Measurements from ENCODE around the gene IRF4.

Gene IRF4

DNA sequence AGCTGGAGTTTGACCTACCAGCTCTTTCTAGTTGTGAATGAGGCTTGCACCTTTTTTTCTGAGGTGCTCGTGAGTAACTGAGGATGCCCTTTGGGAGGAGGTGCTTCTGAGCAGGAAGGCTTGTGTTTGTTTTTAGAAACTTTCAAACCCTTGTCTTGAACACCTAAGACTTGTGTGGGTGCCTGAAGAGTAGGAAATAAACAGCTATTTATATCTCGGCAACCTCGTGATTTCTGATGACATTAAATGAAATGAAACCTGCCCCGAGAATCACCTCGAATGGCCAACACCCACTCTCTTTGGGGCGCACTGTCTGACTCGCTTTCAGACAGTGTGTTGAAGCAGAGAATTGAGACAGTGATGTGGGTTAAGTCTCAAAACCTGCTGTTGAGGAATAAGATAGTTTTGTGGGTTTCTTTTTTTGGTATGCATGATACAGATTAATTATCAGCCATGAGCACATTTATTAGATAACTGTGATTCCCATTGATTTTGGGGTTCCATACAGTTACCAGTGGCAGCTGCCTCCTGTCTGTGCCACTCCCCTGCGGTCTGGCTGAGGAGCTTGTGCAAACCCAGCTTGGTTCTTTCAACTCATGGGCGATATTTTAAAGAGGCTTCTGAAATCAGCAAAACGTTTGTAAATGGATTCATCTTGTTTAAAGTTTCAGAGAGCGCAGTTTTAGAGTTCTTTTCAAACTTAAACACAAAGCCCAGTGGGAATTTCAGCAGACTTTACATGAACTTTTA, 8.4 kb downstream of the IRF4 start:
- H3K4me2 ChIP-seq (ENCODE audit: insufficient read depth, low read length, poor library complexity, severe bottlenecking) = no peak overlapping the region
- H2AFZ ChIP-seq (ENCODE audit: low read length) = no peak overlapping the region
- no peak overlapping the region for H3K23ac ChIP-seq (ENCODE audit: low read depth, low read length, poor library complexity)
- no peak overlapping the region for H2BK12ac ChIP-seq (ENCODE audit: low read length)
- no peak overlapping the region for H3K9ac ChIP-seq (ENCODE audit: low read depth, low read length, poor library complexity)
- H3K27me3 ChIP-seq (ENCODE audit: control insufficient read depth in 3 of 3, insufficient read depth in 3 of 3, low read depth in 1 of 3, low read length in 3 of 3) = peaks cover 0 to 51% (median 2%) of the 10 kb centered on the region in 3 experiments
- no peak overlapping the region for H3K18ac ChIP-seq (ENCODE audit: low read length)
- H3K36me3 ChIP-seq (replicated peaks in 1 of 2; ENCODE audit: control insufficient read depth in 2 of 2, insufficient read depth in 2 of 2, low read length in 2 of 2) = no peaks in the 10 kb centered on the region
- no peak overlapping the region for H2BK15ac ChIP-seq (ENCODE audit: low read length)
- no peak overlapping the region for H4K8ac ChIP-seq (ENCODE audit: low read depth, low read length)
- no peaks in the 10 kb centered on the region for H3K79me1 ChIP-seq (ENCODE audit: low read depth, low read length)
- H3K4ac ChIP-seq (ENCODE audit: low read length) = no peak overlapping the region
- H4K91ac ChIP-seq (ENCODE audit: low read depth, low read length, poor library complexity) = no peak overlapping the region
- H2BK120ac ChIP-seq (ENCODE audit: low read depth, low read length) = no peak overlapping the region
- no peak overlapping the region for H3K4me3 ChIP-seq (ENCODE audit: low read length in 2 of 2)
- no CpG with 5 or more reads among the region's 11 CpGs for WGBS, 2 donors (ENCODE audit: extremely low coverage in 2 of 2, insufficient read length in 2 of 2, insufficient replicate concordance in 1 of 2)
- no peak for DNase-seq (ENCODE audit: low spot score)
- no peak overlapping the region for H3K27ac ChIP-seq (replicated peaks; ENCODE audit: low read length)
- H3K4me1 ChIP-seq (ENCODE audit: control insufficient read depth in 2 of 2, insufficient read depth in 1 of 2, low read depth in 1 of 2, low read length in 2 of 2) = no peaks in the 10 kb centered on the region
- H2AK5ac ChIP-seq (ENCODE audit: low read depth, low read length) = no peak overlapping the region
- H3K14ac ChIP-seq (ENCODE audit: low read length) = no peak overlapping the region
- H3K9me3 ChIP-seq (replicated peaks in 1 of 2; ENCODE audit: control insufficient read depth in 2 of 2, insufficient read depth in 1 of 2, low read depth in 1 of 2, low read length in 2 of 2) = peaks cover 3 to 10% of the 10 kb centered on the region in 2 donors
- no peak overlapping the region for H2BK5ac ChIP-seq (ENCODE audit: low read length)

DNA sequence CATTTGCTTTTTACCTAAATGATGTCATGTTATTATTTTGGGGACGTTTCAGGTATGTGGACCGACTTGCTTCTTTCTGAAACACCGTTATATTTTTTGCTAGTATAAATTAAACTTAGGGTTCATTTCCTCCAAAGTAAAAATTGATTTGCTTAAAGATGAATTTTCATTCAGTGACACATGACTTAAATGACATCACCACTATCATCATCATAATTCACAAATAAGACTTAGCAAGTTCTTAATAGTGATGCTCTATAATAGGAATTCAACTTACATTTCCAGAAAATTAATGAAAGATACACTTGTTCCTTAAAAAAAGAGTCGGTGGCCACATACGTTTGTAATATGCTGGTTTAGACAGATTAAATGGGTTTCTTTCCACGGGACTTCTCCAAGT, 9.3 kb downstream of the IRF4 start:
- no peak overlapping the region for H3K9ac ChIP-seq (ENCODE audit: low read depth, low read length, poor library complexity)
- peaks cover 3 to 10% of the 10 kb centered on the region in 2 donors for H3K9me3 ChIP-seq (replicated peaks in 1 of 2; ENCODE audit: control insufficient read depth in 2 of 2, insufficient read depth in 1 of 2, low read depth in 1 of 2, low read length in 2 of 2)
- H2AK5ac ChIP-seq (ENCODE audit: low read depth, low read length) = no peak overlapping the region
- H3K4ac ChIP-seq (ENCODE audit: low read length) = no peak overlapping the region
- no peak overlapping the region for H3K4me2 ChIP-seq (ENCODE audit: insufficient read depth, low read length, poor library complexity, severe bottlenecking)
- DNase-seq (ENCODE audit: low spot score) = no peak
- H4K8ac ChIP-seq (ENCODE audit: low read depth, low read length) = no peak overlapping the region
- H4K91ac ChIP-seq (ENCODE audit: low read depth, low read length, poor library complexity) = no peak overlapping the region
- no peak overlapping the region for H2BK15ac ChIP-seq (ENCODE audit: low read length)
- H3K36me3 ChIP-seq (replicated peaks in 1 of 2; ENCODE audit: control insufficient read depth in 2 of 2, insufficient read depth in 2 of 2, low read length in 2 of 2) = no peaks in the 10 kb centered on the region
- H3K23ac ChIP-seq (ENCODE audit: low read depth, low read length, poor library complexity) = no peak overlapping the region
- no peak overlapping the region for H2BK12ac ChIP-seq (ENCODE audit: low read length)
- no peak overlapping the region for H2AFZ ChIP-seq (ENCODE audit: low read length)
- no peak overlapping the region for H3K18ac ChIP-seq (ENCODE audit: low read length)
- no CpG with 5 or more reads among the region's 6 CpGs for WGBS, 2 donors (ENCODE audit: extremely low coverage in 2 of 2, insufficient read length in 2 of 2, insufficient replicate concordance in 1 of 2)
- no peaks in the 10 kb centered on the region for H3K4me1 ChIP-seq (ENCODE audit: control insufficient read depth in 2 of 2, insufficient read depth in 1 of 2, low read depth in 1 of 2, low read length in 2 of 2)
- H3K27ac ChIP-seq (replicated peaks; ENCODE audit: low read length) = no peak overlapping the region
- no peak overlapping the region for H3K4me3 ChIP-seq (ENCODE audit: low read length in 2 of 2)
- H2BK5ac ChIP-seq (ENCODE audit: low read length) = no peak overlapping the region
- peaks cover 0 to 43% (median 0%) of the 10 kb centered on the region in 3 experiments for H3K27me3 ChIP-seq (ENCODE audit: control insufficient read depth in 3 of 3, insufficient read depth in 3 of 3, low read depth in 1 of 3, low read length in 3 of 3)
- H2BK120ac ChIP-seq (ENCODE audit: low read depth, low read length) = no peak overlapping the region
- no peak overlapping the region for H3K14ac ChIP-seq (ENCODE audit: low read length)
- no peaks in the 10 kb centered on the region for H3K79me1 ChIP-seq (ENCODE audit: low read depth, low read length)

DNA sequence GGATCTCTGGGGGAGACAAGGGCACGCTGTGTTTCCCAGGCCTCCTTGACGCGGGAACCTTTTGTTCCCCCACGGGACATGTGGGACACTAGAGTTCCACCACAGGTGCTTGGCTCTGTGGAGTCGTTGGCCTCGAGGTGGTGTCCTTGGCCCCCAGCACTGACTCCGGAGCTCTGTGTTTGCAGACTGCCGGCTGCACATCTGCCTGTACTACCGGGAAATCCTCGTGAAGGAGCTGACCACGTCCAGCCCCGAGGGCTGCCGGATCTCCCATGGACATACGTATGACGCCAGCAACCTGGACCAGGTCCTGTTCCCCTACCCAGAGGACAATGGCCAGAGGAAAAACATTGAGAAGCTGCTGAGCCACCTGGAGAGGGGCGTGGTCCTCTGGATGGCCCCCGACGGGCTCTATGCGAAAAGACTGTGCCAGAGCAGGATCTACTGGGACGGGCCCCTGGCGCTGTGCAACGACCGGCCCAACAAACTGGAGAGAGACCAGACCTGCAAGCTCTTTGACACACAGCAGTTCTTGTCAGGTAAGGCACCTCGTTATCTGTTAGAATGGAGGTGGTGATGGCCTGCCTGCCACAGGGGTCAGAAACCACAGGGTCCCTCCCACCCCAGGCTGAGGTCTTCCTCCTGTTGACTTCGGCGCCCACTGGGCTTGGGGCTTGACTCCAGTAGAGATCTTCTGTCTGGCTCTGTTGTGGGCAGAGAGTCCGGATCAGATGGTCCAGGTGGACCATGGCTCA, 9.9 kb downstream of the IRF4 start:
- Histone ChIP-seq H3K79me1 (ENCODE audit: low read depth, low read length) (no peaks in the 10 kb centered on the region), H3K23ac (ENCODE audit: low read depth, low read length, poor library complexity) (no peak overlapping the region), H3K18ac (ENCODE audit: low read length) (peak overlapping the region; percentile 3), H3K9ac (ENCODE audit: low read depth, low read length, poor library complexity) (no peak overlapping the region), H3K4ac (ENCODE audit: low read length) (no peak overlapping the region), H2AK5ac (ENCODE audit: low read depth, low read length) (peak overlapping the region; percentile 27), H4K91ac (ENCODE audit: low read depth, low read length, poor library complexity) (no peak overlapping the region), H4K8ac (ENCODE audit: low read depth, low read length) (no peak overlapping the region), H3K4me2 (ENCODE audit: insufficient read depth, low read length, poor library complexity, severe bottlenecking) (no peak overlapping the region), H2BK5ac (ENCODE audit: low read length) (no peak overlapping the region), H2BK12ac (ENCODE audit: low read length) (no peak overlapping the region), H3K4me1 (ENCODE audit: control insufficient read depth in 2 of 2, insufficient read depth in 1 of 2, low read depth in 1 of 2, low read length in 2 of 2) (no peaks in the 10 kb centered on the region), H3K36me3 (replicated peaks in 1 of 2; ENCODE audit: control insufficient read depth in 2 of 2, insufficient read depth in 2 of 2, low read length in 2 of 2) (no peaks in the 10 kb centered on the region), H3K4me3 (ENCODE audit: low read length in 2 of 2) (peak overlapping the region in 1 of 2 donors; percentile 41), H3K9me3 (replicated peaks in 1 of 2; ENCODE audit: control insufficient read depth in 2 of 2, insufficient read depth in 1 of 2, low read depth in 1 of 2, low read length in 2 of 2) (peaks cover 3 to 10% of the 10 kb centered on the region in 2 donors), H2BK15ac (ENCODE audit: low read length) (no peak overlapping the region), H3K27ac (replicated peaks; ENCODE audit: low read length) (no peak overlapping the region), H3K27me3 (ENCODE audit: control insufficient read depth in 3 of 3, insufficient read depth in 3 of 3, low read depth in 1 of 3, low read length in 3 of 3) (peaks cover 0 to 37% (median 0%) of the 10 kb centered on the region in 3 experiments), H2AFZ (ENCODE audit: low read length) (no peak overlapping the region), H3K14ac (ENCODE audit: low read length) (no peak overlapping the region), H2BK120ac (ENCODE audit: low read depth, low read length) (no peak overlapping the region)
- whole genome bisulfite sequencing, 2 donors (ENCODE audit: extremely low coverage in 2 of 2, insufficient read length in 2 of 2, insufficient replicate concordance in 1 of 2) = no CpG with 5 or more reads among the region's 27 CpGs
- DNase-seq (ENCODE audit: low spot score) = no peak

DNA sequence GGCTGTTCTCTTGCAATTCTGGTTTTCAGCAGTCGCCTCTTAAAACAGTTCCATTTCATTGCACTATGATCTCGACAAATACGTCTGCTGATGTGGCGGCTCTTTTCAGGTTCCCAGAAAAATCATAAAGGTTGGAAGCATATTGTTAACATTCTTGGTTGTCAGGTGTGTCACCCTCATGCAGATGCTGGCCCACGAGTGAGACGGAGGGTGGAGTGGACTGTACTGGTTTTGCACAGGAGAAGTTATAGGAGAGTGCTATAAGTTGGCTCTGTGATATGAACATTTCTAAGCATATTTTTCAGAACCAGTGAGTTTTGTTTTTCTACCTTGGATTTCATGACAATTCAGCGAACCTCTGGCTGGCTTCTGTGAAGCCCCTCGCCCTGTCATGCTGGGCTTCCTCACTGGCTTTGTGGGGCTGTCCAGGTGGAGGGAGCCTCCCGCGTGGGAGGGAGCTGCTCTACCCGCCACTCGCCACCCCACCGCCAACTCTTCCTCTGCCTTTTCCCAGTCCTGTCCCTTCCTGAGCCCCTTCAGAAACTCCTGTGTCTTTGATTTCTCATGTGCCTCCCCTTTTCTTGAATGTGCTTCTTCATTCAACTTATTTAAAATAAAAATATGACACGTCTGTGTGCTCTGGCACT, 10.6 kb downstream of the IRF4 start:
- Histone ChIP-seq H3K4me2 (ENCODE audit: insufficient read depth, low read length, poor library complexity, severe bottlenecking) (no peak overlapping the region), H4K91ac (ENCODE audit: low read depth, low read length, poor library complexity) (no peak overlapping the region), H2BK12ac (ENCODE audit: low read length) (no peak overlapping the region), H2AFZ (ENCODE audit: low read length) (no peak overlapping the region), H3K4me3 (ENCODE audit: low read length in 2 of 2) (no peak overlapping the region), H3K36me3 (replicated peaks in 1 of 2; ENCODE audit: control insufficient read depth in 2 of 2, insufficient read depth in 2 of 2, low read length in 2 of 2) (no peaks in the 10 kb centered on the region), H3K18ac (ENCODE audit: low read length) (no peak overlapping the region), H4K8ac (ENCODE audit: low read depth, low read length) (no peak overlapping the region), H3K27ac (replicated peaks; ENCODE audit: low read length) (no peak overlapping the region), H3K79me1 (ENCODE audit: low read depth, low read length) (no peaks in the 10 kb centered on the region), H3K14ac (ENCODE audit: low read length) (no peak overlapping the region), H3K23ac (ENCODE audit: low read depth, low read length, poor library complexity) (no peak overlapping the region), H3K9ac (ENCODE audit: low read depth, low read length, poor library complexity) (no peak overlapping the region), H3K27me3 (ENCODE audit: control insufficient read depth in 3 of 3, insufficient read depth in 3 of 3, low read depth in 1 of 3, low read length in 3 of 3) (peaks cover 0 to 34% (median 0%) of the 10 kb centered on the region in 3 experiments), H3K4me1 (ENCODE audit: control insufficient read depth in 2 of 2, insufficient read depth in 1 of 2, low read depth in 1 of 2, low read length in 2 of 2) (no peaks in the 10 kb centered on the region), H2AK5ac (ENCODE audit: low read depth, low read length) (no peak overlapping the region), H2BK120ac (ENCODE audit: low read depth, low read length) (no peak overlapping the region), H3K4ac (ENCODE audit: low read length) (no peak overlapping the region), H3K9me3 (replicated peaks in 1 of 2; ENCODE audit: control insufficient read depth in 2 of 2, insufficient read depth in 1 of 2, low read depth in 1 of 2, low read length in 2 of 2) (peaks cover 3 to 10% of the 10 kb centered on the region in 2 donors), H2BK5ac (ENCODE audit: low read length) (no peak overlapping the region), H2BK15ac (ENCODE audit: low read length) (no peak overlapping the region)
- no CpG with 5 or more reads among the region's 14 CpGs for WGBS, 2 donors (ENCODE audit: extremely low coverage in 2 of 2, insufficient read length in 2 of 2, insufficient replicate concordance in 1 of 2)
- DNase-seq (ENCODE audit: low spot score) = no peak
